IMR-90 (cell line): Measurements from ENCODE around the gene GRID1. TPM values are rescaled to one million over a fixed set of nuclear protein-coding genes. Genes with fewer than 3 reads are reported as not detected.

Experiments used
- ATAC-seq: fragments of 200-7000 bp; cut with Tn5 transposase; 2 replicates; pipeline ENCODE4 v1.9.1; 2020; ENCODE audit warnings: low read depth, mild to moderate bottlenecking, moderate library complexity
- BruUV-seq: library from RNA; stranded (reverse); fragments of 400-500 nt; replicated peaks from 2 replicates; lab custom pipeline; 2021; lab: Mats Ljungman, UMichigan
- CTCF ChIA-PET: fragments of 300-600 bp; formaldehyde crosslinking; extraction: SDS; loops from one replicate; lab custom pipeline; 2021; ENCODE audit warnings: antibody characterized with exemption; lab: Yijun Ruan, JAX
- POLR2A ChIA-PET: fragments of 300-600 bp; sonication (Branson Sonifier 250); formaldehyde crosslinking; loops from one replicate; lab custom pipeline; 2022; ENCODE audit warnings: antibody characterized with exemption; ENCODE audit not compliant: unreplicated experiment; lab: Charles Lee
- DNase-seq: peaks from one replicate; pipeline ENCODE4 v3.0.0; 2013
- H2AFZ ChIP-seq: replicated peaks from 2 replicates; pipeline ENCODE3; 2013; ENCODE audit warnings: low read length, mild to moderate bottlenecking; ENCODE audit not compliant: poor library complexity
- H2AK5ac ChIP-seq: 2 replicates; pipeline ENCODE4 v1.6.1; 2013; ENCODE audit warnings: low read depth, low read length, inconsistent platforms
- H2AK9ac ChIP-seq: replicated peaks from 2 replicates; pipeline ENCODE3; 2013; ENCODE audit warnings: mild to moderate bottlenecking, low read depth, low read length, moderate library complexity; ENCODE audit not compliant: poor library complexity
- H2BK120ac ChIP-seq: 2 replicates; pipeline ENCODE4 v1.6.1; 2013; ENCODE audit warnings: low read depth, low read length, inconsistent platforms
- H2BK15ac ChIP-seq: 3 replicates; pipeline ENCODE4 v1.6.1; 2013; ENCODE audit warnings: low read depth, low read length, inconsistent platforms
- H2BK20ac ChIP-seq: 2 replicates; pipeline ENCODE4 v1.6.1; 2013; ENCODE audit warnings: low read depth, mild to moderate bottlenecking, inconsistent platforms, low read length, moderate library complexity
- H2BK5ac ChIP-seq: 2 replicates; pipeline ENCODE4 v1.6.1; 2013; ENCODE audit warnings: mild to moderate bottlenecking, low read depth, low read length, inconsistent platforms; ENCODE audit not compliant: poor library complexity, severe bottlenecking
- H3K14ac ChIP-seq: replicated peaks from 2 replicates; pipeline ENCODE4 v1.6.1; 2013; ENCODE audit warnings: low read depth, low read length, inconsistent platforms
- H3K18ac ChIP-seq: 2 replicates; pipeline ENCODE4 v1.6.1; 2013; ENCODE audit warnings: low read depth, low read length, control low read depth
- H3K23ac ChIP-seq: 2 replicates; pipeline ENCODE4 v1.6.1; 2013; ENCODE audit warnings: low read depth, low read length, inconsistent platforms
- H3K27ac ChIP-seq: 2 replicates; pipeline ENCODE4 v1.5.1; 2013; ENCODE audit warnings: mild to moderate bottlenecking, control low read depth, low read length; ENCODE audit not compliant: insufficient read depth
- H3K27me3 ChIP-seq: 2 replicates; pipeline ENCODE4 v1.6.1; 2013; ENCODE audit warnings: low read length; ENCODE audit not compliant: control insufficient read depth, insufficient read depth
- H3K36me3 ChIP-seq: 2 replicates; pipeline ENCODE4 v1.6.1; 2013; ENCODE audit warnings: low read length, mixed read lengths; ENCODE audit not compliant: control insufficient read depth, insufficient read depth
- H3K4ac ChIP-seq: 2 replicates; pipeline ENCODE4 v1.6.1; 2013; ENCODE audit warnings: low read depth, low read length, inconsistent platforms
- H3K4me1 ChIP-seq: 2 replicates; pipeline ENCODE4 v1.6.1; 2013; ENCODE audit warnings: low read length, mixed read lengths; ENCODE audit not compliant: control insufficient read depth, insufficient read depth
- H3K4me2 ChIP-seq: 2 replicates; pipeline ENCODE4 v1.6.1; 2013; ENCODE audit warnings: low read depth, mild to moderate bottlenecking, control low read depth, low read length, moderate library complexity
- H3K4me3 ChIP-seq: 2 replicates; pipeline ENCODE4 v1.5.1; 2013; ENCODE audit warnings: low read depth, mild to moderate bottlenecking, control low read depth, low read length, moderate library complexity; ENCODE audit not compliant: insufficient read depth
- H3K56ac ChIP-seq: 2 replicates; pipeline ENCODE4 v1.6.1; 2013; ENCODE audit warnings: low read length, inconsistent platforms; ENCODE audit not compliant: insufficient read depth; ENCODE audit errors: extremely low read depth
- H3K79me1 ChIP-seq, 2 experiments: 2 replicates each; pipeline ENCODE4 v1.6.1; 2013; ENCODE audit warnings: low read length in 2 of 2, inconsistent platforms in 1 of 2, low read depth in 1 of 2
- H3K9ac ChIP-seq: 2 replicates; pipeline ENCODE4 v1.6.1; 2013; ENCODE audit warnings: low read depth, low read length, control low read depth
- H3K9me1 ChIP-seq: 2 replicates; pipeline ENCODE4 v1.6.1; 2013; ENCODE audit warnings: low read length, inconsistent platforms; ENCODE audit not compliant: insufficient read depth
- H3K9me3 ChIP-seq: 2 replicates; pipeline ENCODE4 v1.6.1; 2013; ENCODE audit warnings: low read length; ENCODE audit not compliant: control insufficient read depth, insufficient read depth
- H4K20me1 ChIP-seq: 2 replicates; pipeline ENCODE4 v1.6.1; 2013; ENCODE audit warnings: low read length, inconsistent platforms; ENCODE audit not compliant: insufficient read depth
- H4K5ac ChIP-seq: 2 replicates; pipeline ENCODE4 v1.6.1; 2013; ENCODE audit warnings: mild to moderate bottlenecking, low read depth, low read length, control low read depth
- H4K8ac ChIP-seq, 2 experiments: 2 replicates each; pipeline ENCODE4 v1.6.1; 2013; ENCODE audit warnings: low read depth in 2 of 2, low read length in 2 of 2, control low read depth in 1 of 2, inconsistent platforms in 1 of 2
- H4K91ac ChIP-seq: 2 replicates; pipeline ENCODE4 v1.6.1; 2013; ENCODE audit warnings: low read depth, low read length, inconsistent platforms; ENCODE audit not compliant: insufficient read depth
- BHLHE40 ChIP-seq: fragments of 150-350 bp; IDR thresholded peaks from 2 replicates; pipeline ENCODE4 v1.6.1; 2016; ENCODE audit warnings: mild to moderate bottlenecking, low read depth, low read length
- CEBPB ChIP-seq: IDR thresholded peaks from 2 replicates; pipeline ENCODE4 v1.6.1; 2012; ENCODE audit warnings: low read depth, low read length, improper control_type of control experiment
- CHD1 ChIP-seq: IDR thresholded peaks from 2 replicates; pipeline ENCODE4 v1.6.1; 2012; ENCODE audit warnings: low read depth, low read length, improper control_type of control experiment
- CTCF ChIP-seq: conservative IDR thresholded peaks from 2 replicates; pipeline ENCODE4 v1.5.1; 2012; ENCODE audit warnings: mild to moderate bottlenecking, low read depth, low read length, improper control_type of control experiment
- FOS ChIP-seq: fragments of 150-350 bp; IDR thresholded peaks from 2 replicates; pipeline ENCODE4 v1.6.1; 2016; ENCODE audit warnings: low read depth, low read length
- MAFK ChIP-seq: IDR thresholded peaks from 2 replicates; pipeline ENCODE4 v1.6.1; 2012; ENCODE audit warnings: low read depth, low read length, improper control_type of control experiment
- MAZ ChIP-seq: IDR thresholded peaks from 2 replicates; pipeline ENCODE4 v1.6.1; 2012; ENCODE audit warnings: low read depth, mild to moderate bottlenecking, low read length, improper control_type of control experiment, moderate library complexity, borderline replicate concordance
- MXI1 ChIP-seq: IDR thresholded peaks from 2 replicates; pipeline ENCODE4 v1.6.1; 2012; ENCODE audit warnings: low read depth, mild to moderate bottlenecking, low read length, moderate library complexity, borderline replicate concordance
- NFE2L2 ChIP-seq: fragments of 150-350 bp; IDR thresholded peaks from 2 replicates; pipeline ENCODE4 v1.6.1; 2016; ENCODE audit warnings: low read depth, mild to moderate bottlenecking, low read length
- POLR2A ChIP-seq: IDR thresholded peaks from 2 replicates; pipeline ENCODE4 v1.6.1; 2012; ENCODE audit warnings: mild to moderate bottlenecking, low read depth, low read length
- RAD21 ChIP-seq: IDR thresholded peaks from 2 replicates; pipeline ENCODE4 v1.6.1; 2012; ENCODE audit warnings: low read length, improper control_type of control experiment
- RCOR1 ChIP-seq: IDR thresholded peaks from 2 replicates; pipeline ENCODE4 v1.6.1; 2012; ENCODE audit warnings: mild to moderate bottlenecking, low read length, improper control_type of control experiment; ENCODE audit not compliant: insufficient replicate concordance
- RFX5 ChIP-seq: IDR thresholded peaks from 2 replicates; pipeline ENCODE4 v1.8.0; 2012; ENCODE audit warnings: low read depth, mild to moderate bottlenecking, low read length, moderate library complexity
- SMC3 ChIP-seq: fragments of 150-350 bp; IDR thresholded peaks from 2 replicates; pipeline ENCODE4 v1.6.1; 2016; ENCODE audit warnings: low read depth, mild to moderate bottlenecking, antibody characterized with exemption, low read length, moderate library complexity
- USF2 ChIP-seq: fragments of 150-350 bp; IDR thresholded peaks from 2 replicates; pipeline ENCODE4 v1.6.1; 2017; ENCODE audit warnings: mild to moderate bottlenecking, antibody characterized with exemption, low read length, low read depth
- WGBS, 2 experiments: methylation state at CpG; one replicate each; pipeline versions ENCODE4 v1.1.5 to v1.1.7; 2013; ENCODE audit warnings: missing lambda C conversion rate in 2 of 2; ENCODE audit not compliant: insufficient read length in 1 of 2; ENCODE audit errors: extremely low coverage in 2 of 2; 5-methylcytosine and 5-hydroxymethylcytosine counted together
- dilution Hi-C: fragments of 300-500 bp; cut with HindIII; formaldehyde crosslinking; loops from one replicate; pipeline ENCODE4 v1.14.3; 2018; ENCODE audit warnings: low sequenced_read_pairs; ENCODE audit not compliant: unreplicated experiment
- in situ Hi-C: fragments of 300-500 bp; cut with MboI; formaldehyde crosslinking; loops from 3 replicates; pipeline ENCODE4 v1.14.3; 2019; ENCODE audit warnings: low sequenced_read_pairs, inconsistent platforms, mixed read lengths
- intact Hi-C: fragments of 100-400 bp; cut with micrococcal nuclease; formaldehyde crosslinking; loops from 2 replicates; pipeline ENCODE4 v1.10.0; 2022
- polyA plus RNA-seq, 3 experiments: library from polyadenylated mRNA; depleted of rRNA; stranded (reverse); fragments of >200 nt; gene quantifications; 2 replicates each; pipeline ENCODE4 v1.2.3, GENCODE V29; 2012; ENCODE audit warnings: low replicate concordance in 1 of 3
- total RNA-seq: library from RNA; depleted of rRNA; stranded (reverse); fragments of >200 nt; gene quantifications from 2 replicates; pipeline ENCODE4 v1.2.3, GENCODE V29; 2012
- TF ChIP-seq, protein P1 (sequence below): fragments of 150-350 bp; IDR thresholded peaks from 2 replicates; pipeline ENCODE4 v1.6.1; 2016; ENCODE audit warnings: low read depth, mild to moderate bottlenecking, low read length, moderate library complexity, borderline replicate concordance

The GRID1 gene
- total and polyA plus RNA-seq, 2 of the 4 experiments (the other 2 are of a cell fraction), result not detected

- Histone ChIP-seq H4K91ac (no peak overlapping the region), H2BK20ac (no peak overlapping the region), H2BK120ac (no peak overlapping the region), H3K9me1 (no peaks in the 10 kb centered on the region), H3K79me1 (no peaks in the 10 kb centered on the region), H4K20me1 (no peaks in the 10 kb centered on the region), H3K23ac (no peak overlapping the region), H3K9ac (no peak overlapping the region), H3K18ac (no peak overlapping the region), H2AK5ac (no peak overlapping the region), H3K9me3 (peaks cover 48% of the 10 kb centered on the region), H3K4ac (no peak overlapping the region), H3K4me1 (no peaks in the 10 kb centered on the region), H2AFZ (no peak overlapping the region), H3K27me3 (no peaks in the 10 kb centered on the region), H3K56ac (no peak overlapping the region), H4K8ac (no peak overlapping the region), H2BK5ac (no peak overlapping the region), H4K5ac (no peak overlapping the region), H3K27ac (no peak overlapping the region), H3K4me3 (no peak overlapping the region), H2BK15ac (no peak overlapping the region), H3K4me2 (no peak overlapping the region), H2AK9ac (no peak overlapping the region), H3K14ac (no peak overlapping the region), H3K36me3 (no peaks in the 10 kb centered on the region)
- no peak for DNase-seq
- CTCF ChIA-PET, result no interaction called here
- TF ChIP-seq CEBPB (no peak), RCOR1 (no peak), USF2 (no peak), CTCF (no peak), MXI1 (no peak), RAD21 (no peak), FOS (no peak), MAZ (no peak), POLR2A (no peak), RFX5 (no peak), MAFK (no peak), SMC3 (no peak), NFE2L2 (no peak), CHD1 (no peak), BHLHE40 (no peak)
- TF ChIP-seq, protein P1, sequence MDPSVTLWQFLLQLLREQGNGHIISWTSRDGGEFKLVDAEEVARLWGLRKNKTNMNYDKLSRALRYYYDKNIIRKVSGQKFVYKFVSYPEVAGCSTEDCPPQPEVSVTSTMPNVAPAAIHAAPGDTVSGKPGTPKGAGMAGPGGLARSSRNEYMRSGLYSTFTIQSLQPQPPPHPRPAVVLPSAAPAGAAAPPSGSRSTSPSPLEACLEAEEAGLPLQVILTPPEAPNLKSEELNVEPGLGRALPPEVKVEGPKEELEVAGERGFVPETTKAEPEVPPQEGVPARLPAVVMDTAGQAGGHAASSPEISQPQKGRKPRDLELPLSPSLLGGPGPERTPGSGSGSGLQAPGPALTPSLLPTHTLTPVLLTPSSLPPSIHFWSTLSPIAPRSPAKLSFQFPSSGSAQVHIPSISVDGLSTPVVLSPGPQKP, result no peak
- BruUV-seq, result no TSS peak
- WGBS, 2 experiments, result no CpG with 5 or more reads among the region's 3 CpGs
- intact Hi-C loops, result no loop called here
- POLR2A ChIA-PET, result no interaction called here
- ATAC-seq, result no peak
- dilution Hi-C loops, result no loop called here
- in situ Hi-C loops, result no loop called here
Observed at GRCh38 chr10:85787881-85788280, 578.7 kb downstream of the GRID1 start.
